ENCODE data around the gene PPEF1.
"Not testable (repeated sequence)": the region's sequence is repeated elsewhere in the genome, so short reads cannot be mapped to it uniquely, and the experiment has no call there.

PPEF1 gene

GRCh38 chrX:18799911-18800310 is 92.5 kb downstream of the PPEF1 start:
- no peak for DNase-seq

- no peak for DNase-seq
These were observed 102.2 kb downstream of the PPEF1 start for GRCh38 chrX:18809641-18810040.

- peak; percentile 15 for DNase-seq
These were observed 103.0 kb downstream of the PPEF1 start for GRCh38 chrX:18810416-18810815.

- no peak for DNase-seq
These were observed 117.9 kb downstream of the PPEF1 start for GRCh38 chrX:18825375-18825774.

- no peak for DNase-seq
These were observed 121.5 kb downstream of the PPEF1 start for GRCh38 chrX:18828832-18829404.

- no peak for DNase-seq
These were observed 125.8 kb downstream of the PPEF1 start for GRCh38 chrX:18833071-18833731.

- DNase-seq: not testable (repeated sequence)
These were observed 140.5 kb downstream of the PPEF1 start for GRCh38 chrX:18847901-18848300.

GRCh38 chrX:18855919-18856644 is 148.6 kb downstream of the PPEF1 start:
- no peak for DNase-seq

GRCh38 chrX:18856645-18856997 is 149.2 kb downstream of the PPEF1 start:
- DNase-seq: no peak

- DNase-seq: no peak
These were observed 154.1 kb downstream of the PPEF1 start for GRCh38 chrX:18861511-18861910.

- no peak for DNase-seq
These were observed 157.0 kb downstream of the PPEF1 start for GRCh38 chrX:18864390-18864920.

GRCh38 chrX:18871161-18871890 is 163.9 kb downstream of the PPEF1 start:
- DNase-seq: no peak

- no peak for DNase-seq
These were observed 164.5 kb downstream of the PPEF1 start for GRCh38 chrX:18871970-18872369.

GRCh38 chrX:18872621-18873020 is 165.2 kb downstream of the PPEF1 start:
- no peak for DNase-seq

GRCh38 chrX:18873189-18873791 is 165.8 kb downstream of the PPEF1 start:
- DNase-seq: peak; percentile 45

- no peak for DNase-seq
These were observed 166.4 kb downstream of the PPEF1 start for GRCh38 chrX:18873836-18874235.

GRCh38 chrX:18874560-18875255 is 167.3 kb downstream of the PPEF1 start:
- DNase-seq: no peak

GRCh38 chrX:18875256-18875878 is 167.9 kb downstream of the PPEF1 start:
- DNase-seq: no peak

- no peak for DNase-seq
These were observed 170.0 kb downstream of the PPEF1 start for GRCh38 chrX:18877469-18877868.
